Esophagus muscularis mucosa (tissue), 3 donors: ENCODE data around the gene UBN2.

Experiments used
- CTCF ChIP-seq, 3 experiments: fragments of 200-600 bp in 2 of 3; fragments of 450-650 bp in 1 of 3; sonication (generic) in 2 of 3; IDR thresholded peaks; one replicate each; pipeline ENCODE4 v1.5.1; 2017 to 2019; ENCODE audit warnings: antibody characterized with exemption in 3 of 3, mild to moderate bottlenecking in 2 of 3, moderate library complexity in 1 of 3
- POLR2A ChIP-seq: fragments of 450-650 bp; IDR thresholded peaks from one replicate; pipeline ENCODE4 v1.6.1; 2017; ENCODE audit warnings: antibody characterized with exemption, moderate library complexity, mild to moderate bottlenecking, low read depth
- POLR2AphosphoS5 ChIP-seq, 2 donors: sonication (generic); formaldehyde crosslinking; IDR thresholded peaks; one replicate each; pipeline ENCODE4 v1.6.1; 2017; ENCODE audit warnings: antibody characterized with exemption in 2 of 2

GRCh38 chr7:139186146-139186545 lies 44.9 kb upstream of the UBN2 start:
- no peak for TF ChIP-seq CTCF (IDR thresholded peaks at IDR 0.05)
- no peak for TF ChIP-seq POLR2A
- TF ChIP-seq POLR2AphosphoS5 (IDR thresholded peaks at IDR 0.05), result no peak
